Heart right ventricle (tissue), 16 donors: Measurements from ENCODE around the gene SH3RF3. TPM values are rescaled to one million over a fixed set of nuclear protein-coding genes. Genes with fewer than 3 reads are reported as not detected.
"Not testable (repeated sequence)": the region's sequence is repeated elsewhere in the genome, so short reads cannot be mapped to it uniquely, and the experiment has no call there.

ENCODE experiments used
- ATAC-seq, 8 donors: fragments of 200-7000 bp; cut with Tn5 transposase; one replicate each; pipeline ENCODE4 v1.9.1; 2020; ENCODE audit warnings: mild to moderate bottlenecking in 8 of 8, moderate library complexity in 8 of 8, moderate number of reproducible peaks in 1 of 8
- DNase-seq, 2 donors: peaks; one replicate each; pipeline ENCODE4 v3.0.0-alpha.2; 2020
- H3K27ac ChIP-seq, 10 donors: fragments of 200-600 bp; sonication (generic) in 2 of 10; one replicate each; pipeline versions ENCODE4 v1.5.0 to v1.8.0; 2020 to 2022; ENCODE audit warnings: mild to moderate bottlenecking in 3 of 10
- H3K27me3 ChIP-seq, 7 donors: fragments of 200-600 bp; one replicate each; pipeline ENCODE4 v1.8.0; 2021 to 2022; ENCODE audit warnings: mild to moderate bottlenecking in 2 of 7
- H3K36me3 ChIP-seq, 9 donors: fragments of 200-600 bp; sonication (generic) in 1 of 9; one replicate each; pipeline versions ENCODE4 v1.5.0 to v1.8.0; 2020 to 2022; ENCODE audit warnings: mild to moderate bottlenecking in 2 of 9
- H3K4me1 ChIP-seq, 9 donors: fragments of 200-600 bp; sonication (generic) in 1 of 9; one replicate each; pipeline versions ENCODE4 v1.5.0 to v1.8.0; 2020 to 2022; ENCODE audit warnings: mild to moderate bottlenecking in 4 of 9
- H3K4me3 ChIP-seq, 10 donors: fragments of 200-600 bp; sonication (generic) in 2 of 10; one replicate each; pipeline versions ENCODE4 v1.5.0 to v1.8.0; 2020 to 2022; ENCODE audit warnings: mild to moderate bottlenecking in 7 of 10, moderate library complexity in 2 of 10
- H3K9me3 ChIP-seq, 11 donors: fragments of 200-600 bp in 10 of 11; sonication (generic) in 2 of 11; one replicate each; pipeline versions ENCODE4 v1.5.0 to v1.8.0; 2013 to 2022; ENCODE audit warnings: mild to moderate bottlenecking in 2 of 11, control low read depth in 1 of 11, moderate library complexity in 1 of 11
- WGBS, 2 donors: extraction: QIAGEN DNeasy Blood & Tissue Kit; methylation state at CpG; one replicate each; pipeline ENCODE4 v1.1.7; 2013; ENCODE audit warnings: inconsistent platforms in 1 of 2; 5-methylcytosine and 5-hydroxymethylcytosine counted together
- intact Hi-C, 10 donors: fragments of 100-400 bp; cut with DNase I; formaldehyde crosslinking; loops; one replicate each; pipeline versions ENCODE4 v1.11.1 to v1.14.2; 2022
- polyA plus RNA-seq, 2 donors: library from polyadenylated mRNA; stranded (reverse); fragments of 200-250 nt; gene quantifications; one replicate each; pipeline ENCODE4 v1.2.3, GENCODE V29; 2013
- total RNA-seq, 10 donors: library from RNA; stranded (reverse); fragmentation: NEBNext Ultra II Directional in 3 of 10; extraction: Animal tissue kit (Norgen Biotek cat#: 25700) in 3 of 10; gene quantifications; one replicate each; pipeline versions ENCODE4 v1.2.1 to v1.2.4, GENCODE V29; 2021 to 2023
- TF ChIP-seq, protein P1 (sequence below), 9 donors: fragments of 200-600 bp; sonication (generic) in 2 of 9; IDR thresholded peaks; one replicate each; pipeline versions ENCODE4 v1.5.0 to v1.8.0; 2021 to 2022; ENCODE audit warnings: antibody characterized with exemption in 9 of 9, mild to moderate bottlenecking in 5 of 9, moderate library complexity in 1 of 9
- donor health status: Arrhythmogenic right ventricular cardiomyopathy.
- donor health status: ischemic (EF 13 %, LVEDD 7.1; RV severe dilation, severe dysfunction).
- donor health status: healthy with polysubstance abuse.
- donor health status: DM: no; HTN: yes; CAD: no.
- donor health status: DM: no; HTN: no; CAD: no.
- donor health status: ischemic (EF 25% LVEDD 6.9; RV normal size, moderate dysfunction).
- donor health status: ischemic (EF 25% LVEDD 5.7; RV mildly dilated, moderate dysfunction).
- donor health status: healthy.
- donor health status: DM: yes; HTN: yes; CAD: no.
- donor health status: Ischemic cardiomyopathy.
- donor health status: ischemic (EF 35%, LVEDD 5.7; RV mildly dilated, moderate dysfunction).
- donor health status: nonischemic (EF 11% LVEDD 7.7; RV severe dilation, severe dysfunction).
- donor health status: DM: yes; HTN: yes; CAD: no.
- donor health status: PGD.
- donor health status: ischemic (EF 29% LVEDD 5.4; RV normal size, mild dysfunction).
- donor health status: nonischemic (EF 23%, LVEDD 6.1; RV moderate dilation, normal function).

The SH3RF3 gene
- total and polyA plus RNA-seq, 12 donors, result 5.0 to 11.5 (median 8.6) TPM

DNA sequence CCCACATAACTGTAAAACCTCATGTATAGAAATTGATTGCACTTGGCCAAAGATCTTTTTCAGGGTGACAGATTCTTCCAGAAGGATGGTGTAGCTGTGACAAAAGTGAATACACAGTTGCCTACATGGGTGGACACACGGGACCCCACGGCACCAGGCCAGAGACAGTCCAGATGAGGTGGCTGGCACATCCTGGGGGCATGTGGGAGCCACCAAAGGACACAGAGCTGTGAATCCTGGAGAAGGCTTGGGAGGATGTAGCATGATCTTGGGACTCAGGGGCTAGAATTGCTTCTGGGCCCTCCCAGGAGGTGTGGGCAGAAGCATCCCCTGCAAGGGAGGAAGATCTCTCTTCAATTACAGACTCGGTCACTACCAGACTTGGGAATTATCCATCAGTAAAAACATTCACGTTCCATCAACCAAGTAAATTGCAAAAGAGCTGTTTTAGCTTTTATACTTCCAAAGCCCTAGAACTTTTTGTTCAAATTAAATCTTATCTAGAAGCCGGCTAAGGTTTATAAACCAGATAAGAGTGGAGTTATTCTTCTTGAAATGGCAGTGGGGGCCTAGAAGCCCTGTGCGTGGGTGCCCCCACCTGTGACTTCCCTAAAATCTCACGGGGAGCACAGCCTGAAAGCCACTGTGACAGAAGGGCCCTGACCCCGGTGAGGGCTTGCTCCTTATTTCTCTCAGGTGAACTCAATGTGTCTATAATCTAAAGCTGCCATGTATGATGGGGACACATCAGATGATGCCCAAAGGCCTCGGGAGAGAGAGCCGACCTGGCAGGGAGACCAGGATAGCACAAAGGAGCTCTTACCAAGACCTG lies 403.1 kb downstream of the SH3RF3 start:
- Histone ChIP-seq H3K36me3 (no peaks in the 10 kb centered on the region), H3K4me3 (no peak overlapping the region), H3K27ac (no peak overlapping the region), H3K9me3 (no peaks in the 10 kb centered on the region), H3K27me3 (peaks cover 0 to 5% (median 0%) of the 10 kb centered on the region in 7 donors), H3K4me1 (peaks cover 0 to 20% (median 9%) of the 10 kb centered on the region in 9 donors)
- WGBS, 2 donors, result 91% methylated on average over 10 of the region's 10 CpGs
- ATAC-seq (no peak), DNase-seq (no peak)
- intact Hi-C loops, result no loop called here
- TF ChIP-seq, protein P1, sequence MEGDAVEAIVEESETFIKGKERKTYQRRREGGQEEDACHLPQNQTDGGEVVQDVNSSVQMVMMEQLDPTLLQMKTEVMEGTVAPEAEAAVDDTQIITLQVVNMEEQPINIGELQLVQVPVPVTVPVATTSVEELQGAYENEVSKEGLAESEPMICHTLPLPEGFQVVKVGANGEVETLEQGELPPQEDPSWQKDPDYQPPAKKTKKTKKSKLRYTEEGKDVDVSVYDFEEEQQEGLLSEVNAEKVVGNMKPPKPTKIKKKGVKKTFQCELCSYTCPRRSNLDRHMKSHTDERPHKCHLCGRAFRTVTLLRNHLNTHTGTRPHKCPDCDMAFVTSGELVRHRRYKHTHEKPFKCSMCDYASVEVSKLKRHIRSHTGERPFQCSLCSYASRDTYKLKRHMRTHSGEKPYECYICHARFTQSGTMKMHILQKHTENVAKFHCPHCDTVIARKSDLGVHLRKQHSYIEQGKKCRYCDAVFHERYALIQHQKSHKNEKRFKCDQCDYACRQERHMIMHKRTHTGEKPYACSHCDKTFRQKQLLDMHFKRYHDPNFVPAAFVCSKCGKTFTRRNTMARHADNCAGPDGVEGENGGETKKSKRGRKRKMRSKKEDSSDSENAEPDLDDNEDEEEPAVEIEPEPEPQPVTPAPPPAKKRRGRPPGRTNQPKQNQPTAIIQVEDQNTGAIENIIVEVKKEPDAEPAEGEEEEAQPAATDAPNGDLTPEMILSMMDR (IDR thresholded peaks at IDR 0.05), result no peak

DNA sequence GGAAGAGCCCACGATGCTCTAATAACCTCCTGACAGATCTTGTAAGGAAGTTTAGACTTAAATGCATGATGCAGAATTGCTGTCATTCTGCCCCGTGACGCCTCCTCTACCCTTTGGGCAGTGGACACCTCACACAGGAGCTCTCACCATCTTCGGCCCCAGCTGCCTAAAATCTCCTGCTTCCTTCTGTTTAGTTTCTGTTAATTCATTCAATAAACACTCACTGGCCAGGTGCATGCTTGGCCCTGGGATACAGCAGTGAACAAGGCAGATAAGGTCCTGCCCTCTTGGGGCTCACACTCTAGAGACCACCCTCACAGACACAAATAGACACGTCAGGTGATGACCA lies 403.7 kb downstream of the SH3RF3 start:
- ATAC-seq, result no peak
- Histone ChIP-seq H3K9me3 (no peaks in the 10 kb centered on the region), H3K4me1 (peaks cover 0 to 20% (median 9%) of the 10 kb centered on the region in 9 donors), H3K4me3 (no peak overlapping the region), H3K36me3 (no peaks in the 10 kb centered on the region), H3K27me3 (peaks cover 0 to 4% (median 0%) of the 10 kb centered on the region in 7 donors), H3K27ac (no peak overlapping the region)
- TF ChIP-seq, protein P1 (IDR thresholded peaks at IDR 0.05), result no peak
- WGBS, 2 donors, result 92 to 94% methylated on average over 5 of the region's 5 CpGs
- DNase-seq, result no peak
- intact Hi-C loops, result no loop called here

DNA sequence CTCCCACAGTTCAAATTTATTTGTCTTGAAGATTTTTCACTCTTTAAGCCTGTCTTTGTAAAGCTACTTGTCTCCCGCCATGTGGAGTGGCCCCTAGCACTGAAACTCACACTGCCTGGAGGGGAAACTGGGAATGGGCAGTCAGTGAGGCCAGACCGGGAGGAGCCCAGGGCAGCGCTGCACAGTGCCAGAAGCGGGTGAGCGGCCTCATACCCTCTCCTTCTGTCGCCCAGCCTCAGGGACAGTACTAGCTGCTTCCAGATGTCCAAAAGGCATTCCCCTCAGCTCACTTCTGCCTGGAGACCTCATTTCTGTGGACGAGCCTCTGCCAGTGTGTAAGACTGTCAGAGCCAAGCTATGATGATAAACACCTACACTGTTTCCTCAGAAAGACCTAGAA lies 404.8 kb downstream of the SH3RF3 start:
- no peaks in the 10 kb centered on the region for H3K36me3 ChIP-seq
- H3K4me1 ChIP-seq, result peaks cover 0 to 20% (median 9%) of the 10 kb centered on the region in 9 donors
- ATAC-seq, result no peak
- no peak overlapping the region for H3K27ac ChIP-seq
- intact Hi-C loops, result no loop called here
- no peak for DNase-seq
- H3K4me3 ChIP-seq, result no peak overlapping the region
- no peaks in the 10 kb centered on the region for H3K9me3 ChIP-seq
- TF ChIP-seq, protein P1 (IDR thresholded peaks at IDR 0.05), result no peak
- no peaks in the 10 kb centered on the region for H3K27me3 ChIP-seq
- 86 to 88% methylated on average over 7 of the region's 7 CpGs for WGBS, 2 donors

DNA sequence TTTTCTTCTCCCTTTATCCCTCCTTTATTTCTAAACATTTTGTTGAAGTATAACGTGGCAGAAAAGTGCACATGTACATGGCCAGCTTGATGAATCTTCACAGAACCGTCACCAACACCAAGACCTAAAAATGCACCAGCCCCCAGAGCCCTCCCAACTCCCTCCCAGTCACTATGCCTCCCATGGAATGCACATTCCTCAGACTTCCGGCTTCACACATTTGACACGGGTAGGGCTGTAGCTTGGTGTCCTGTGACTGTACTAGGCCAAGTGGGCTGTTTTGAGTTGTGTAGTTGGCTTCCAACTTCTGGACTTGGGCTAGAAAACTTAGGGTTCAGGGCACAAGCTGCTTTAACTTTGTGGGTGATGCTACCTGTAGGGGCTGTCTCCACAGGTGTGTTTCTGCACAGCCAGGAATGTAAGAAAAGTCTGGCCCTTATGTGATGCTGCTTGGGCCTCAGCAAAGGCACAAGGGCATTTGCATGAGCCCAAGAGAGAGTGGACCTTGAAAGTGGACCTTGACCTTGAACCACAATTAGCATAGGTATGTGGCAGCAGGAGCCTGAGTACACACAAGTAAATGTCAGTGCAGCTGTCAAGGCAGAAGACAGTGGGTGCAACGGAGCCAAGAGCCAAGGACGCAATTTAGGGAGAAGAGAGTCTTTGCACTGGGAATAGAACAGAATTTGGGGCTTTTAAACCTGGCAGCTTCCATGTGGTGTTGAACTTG lies 406.4 kb downstream of the SH3RF3 start:
- no peak overlapping the region for H3K4me3 ChIP-seq
- no peaks in the 10 kb centered on the region for H3K27me3 ChIP-seq
- no peaks in the 10 kb centered on the region for H3K36me3 ChIP-seq
- intact Hi-C loops, result no loop called here
- 40 to 52% methylated on average over 6 of the region's 6 CpGs for WGBS, 2 donors
- no peaks in the 10 kb centered on the region for H3K9me3 ChIP-seq
- ATAC-seq, result no peak
- DNase-seq, result no peak
- H3K4me1 ChIP-seq, result peaks cover 0 to 18% (median 4%) of the 10 kb centered on the region in 9 donors
- TF ChIP-seq, protein P1 (IDR thresholded peaks at IDR 0.05), result no peak
- no peak overlapping the region for H3K27ac ChIP-seq

DNA sequence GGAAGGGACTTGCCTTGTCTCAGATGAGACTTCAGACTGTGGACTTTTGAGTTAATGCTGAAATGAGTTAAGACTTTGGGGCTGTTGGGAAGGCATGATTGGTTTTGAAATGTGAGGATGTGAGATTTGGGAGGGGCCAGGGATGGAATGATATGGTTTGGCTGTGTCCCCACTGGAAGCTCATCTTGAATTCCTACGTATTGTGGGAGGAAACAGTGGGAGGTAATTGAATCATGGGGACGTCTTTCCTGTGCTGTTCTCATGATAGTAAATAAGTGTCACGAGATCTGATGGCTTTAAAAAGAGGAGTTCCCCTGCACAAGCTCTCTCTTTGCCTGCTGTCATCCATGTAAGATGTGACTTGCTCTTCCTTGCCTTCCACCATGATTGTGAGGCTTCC lies 407.6 kb downstream of the SH3RF3 start:
- DNase-seq, intact Hi-C loops, H3K27ac ChIP-seq, H3K4me1 ChIP-seq, H3K4me3 ChIP-seq, H3K36me3 ChIP-seq, H3K27me3 ChIP-seq, H3K9me3 ChIP-seq, ATAC-seq: not testable (repeated sequence)
- WGBS, 2 donors, result 50 to 57% methylated on average over 3 of the region's 3 CpGs
